HG02885 (cell line): ENCODE results near the gene OR4C15.

Experiments
- ATAC-seq: cut with Tn5 transposase; IDR thresholded peaks from one replicate; pipeline ENCODE4 v1.9.1; 2021; ENCODE audit warnings: mild to moderate bottlenecking; ENCODE audit not compliant: unreplicated experiment, poor library complexity

The OR4C15 gene

GRCh38 chr11:55554169-55554568 lies at the start of gene OR4C15:
OR4C15 (plus strand) TSS chr11:55554469; CDS start chr11:55554469, 0 bp downstream.
- ATAC-seq, result no peak

GRCh38 chr11:55571828-55572227 lies 17.6 kb downstream of the OR4C15 start, which contains the start of gene OR4C16:
OR4C16 (plus strand) TSS chr11:55572128; CDS start chr11:55572128, 0 bp downstream.
- ATAC-seq, result no peak

- ATAC-seq, result no peak
Measured at GRCh38 chr11:55572548-55572947, 18.3 kb downstream of the OR4C15 start.
